Activated naive CD8-positive, alpha-beta T cell (primary cell): ENCODE measurements around the gene SLC1A3.

Experiments used
- H3K27ac Mint-ChIP-seq: one replicate; pipeline ENCODE4 v1.8.0; 2021; ENCODE audit warnings: mixed read lengths
- H3K27me3 Mint-ChIP-seq: one replicate; pipeline ENCODE4 v1.8.0; 2021; ENCODE audit warnings: mixed read lengths
- H3K36me3 Mint-ChIP-seq: one replicate; pipeline ENCODE4 v1.8.0; 2021; ENCODE audit warnings: mixed read lengths
- H3K4me1 Mint-ChIP-seq: one replicate; pipeline ENCODE4 v1.8.0; 2021; ENCODE audit warnings: low read depth, mixed read lengths
- H3K4me3 Mint-ChIP-seq: one replicate; pipeline ENCODE4 v1.8.0; 2021; ENCODE audit warnings: mild to moderate bottlenecking, mixed read lengths
- H3K9me3 Mint-ChIP-seq: one replicate; pipeline ENCODE4 v1.8.0; 2021; ENCODE audit warnings: low read depth, mixed read lengths

SLC1A3 gene

DNA sequence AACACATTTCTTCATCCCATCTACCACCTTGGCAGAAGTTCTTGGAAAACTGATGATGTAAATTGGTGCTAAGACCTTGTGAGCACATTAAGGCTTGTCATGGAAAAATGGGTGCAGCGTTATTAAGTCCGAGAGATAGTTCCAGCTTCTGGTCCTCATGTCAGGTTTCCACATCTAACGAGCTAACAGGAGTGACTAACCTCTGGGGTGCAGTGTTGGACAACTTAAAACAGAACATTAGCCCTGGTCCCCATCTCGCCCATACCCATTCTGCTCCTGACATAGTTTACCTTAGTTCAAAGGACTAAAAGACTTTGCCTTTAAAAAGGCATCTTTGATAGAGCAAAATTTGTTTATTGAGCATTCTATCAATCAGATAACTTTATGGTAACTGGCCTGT, 128.0 kb downstream of the SLC1A3 start:
- Mint-ChIP-seq H3K36me3 (no peaks in the 10 kb centered on the region), H3K4me1 (no peaks in the 10 kb centered on the region), H3K9me3 (no peaks in the 10 kb centered on the region), H3K27me3 (peaks cover 4% of the 10 kb centered on the region), H3K27ac (no peak overlapping the region), H3K4me3 (no peak overlapping the region)

DNA sequence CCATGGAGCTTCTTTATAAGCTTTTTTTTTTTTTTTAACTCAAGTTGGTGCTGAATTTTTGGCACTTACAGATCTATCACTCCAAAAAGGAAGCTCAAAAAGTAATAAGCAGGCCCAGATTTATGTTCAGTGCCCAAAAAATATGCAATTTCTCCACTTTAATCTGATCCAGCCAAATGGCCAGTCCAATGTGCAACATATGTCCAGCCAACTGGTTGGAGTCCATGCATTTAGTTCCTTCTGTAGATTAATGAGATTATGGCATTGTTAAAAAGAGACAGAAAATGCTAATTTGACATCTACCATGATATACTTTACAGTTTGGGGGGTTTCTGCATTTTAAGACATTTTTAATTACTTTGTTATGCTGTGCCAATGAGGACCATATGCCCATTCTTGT, 129.5 kb downstream of the SLC1A3 start:
- H3K27me3 Mint-ChIP-seq, result peaks cover 4% of the 10 kb centered on the region
- H3K36me3 Mint-ChIP-seq, result no peaks in the 10 kb centered on the region
- no peaks in the 10 kb centered on the region for H3K9me3 Mint-ChIP-seq
- H3K4me3 Mint-ChIP-seq, result no peak overlapping the region
- peaks cover 2% of the 10 kb centered on the region for H3K4me1 Mint-ChIP-seq
- H3K27ac Mint-ChIP-seq, result no peak overlapping the region
